Measurements from ENCODE around the gene RHEB. TPM values are rescaled to one million over a fixed set of nuclear protein-coding genes. Genes with fewer than 3 reads are reported as not detected.

RHEB gene
- total RNA-seq, 1 experiment from 2014 or later: 135 TPM

- DNase-seq (ENCODE audit: unreplicated experiment): no peak
- Mint-ChIP-seq H3K9me3 (ENCODE audit: unreplicated experiment) (no peaks in the 10 kb centered on the region), H3K4me3 (ENCODE audit: unreplicated experiment) (no peak overlapping the region), H3K36me3 (ENCODE audit: insufficient read depth, unreplicated experiment) (no peaks in the 10 kb centered on the region), H3K27ac (ENCODE audit: low read depth, unreplicated experiment) (no peak overlapping the region), H3K4me1 (ENCODE audit: insufficient read depth, unreplicated experiment) (peaks cover 4% of the 10 kb centered on the region), H3K27me3 (ENCODE audit: insufficient read depth, unreplicated experiment) (no peaks in the 10 kb centered on the region)
- BruUV-seq (replicated peaks): no TSS peak
- intact Hi-C loops (cut with micrococcal nuclease): no loop called here
- TF ChIP-seq, protein P1, sequence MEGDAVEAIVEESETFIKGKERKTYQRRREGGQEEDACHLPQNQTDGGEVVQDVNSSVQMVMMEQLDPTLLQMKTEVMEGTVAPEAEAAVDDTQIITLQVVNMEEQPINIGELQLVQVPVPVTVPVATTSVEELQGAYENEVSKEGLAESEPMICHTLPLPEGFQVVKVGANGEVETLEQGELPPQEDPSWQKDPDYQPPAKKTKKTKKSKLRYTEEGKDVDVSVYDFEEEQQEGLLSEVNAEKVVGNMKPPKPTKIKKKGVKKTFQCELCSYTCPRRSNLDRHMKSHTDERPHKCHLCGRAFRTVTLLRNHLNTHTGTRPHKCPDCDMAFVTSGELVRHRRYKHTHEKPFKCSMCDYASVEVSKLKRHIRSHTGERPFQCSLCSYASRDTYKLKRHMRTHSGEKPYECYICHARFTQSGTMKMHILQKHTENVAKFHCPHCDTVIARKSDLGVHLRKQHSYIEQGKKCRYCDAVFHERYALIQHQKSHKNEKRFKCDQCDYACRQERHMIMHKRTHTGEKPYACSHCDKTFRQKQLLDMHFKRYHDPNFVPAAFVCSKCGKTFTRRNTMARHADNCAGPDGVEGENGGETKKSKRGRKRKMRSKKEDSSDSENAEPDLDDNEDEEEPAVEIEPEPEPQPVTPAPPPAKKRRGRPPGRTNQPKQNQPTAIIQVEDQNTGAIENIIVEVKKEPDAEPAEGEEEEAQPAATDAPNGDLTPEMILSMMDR (IDR thresholded peaks at IDR 0.05; ENCODE audit: unreplicated experiment): no peak
- ChIA-PET POLR2A (no interaction called here), CTCF (interaction anchor here (9.0 kb wide), 1 partner anchor 76 kb away, joined by 222 read pairs; no protein-coding TSS in a partner anchor)
These were observed 73.3 kb downstream of the RHEB start for GRCh38 chr7:151446412-151446811.

GRCh38 chr7:151444632-151445031 is 75.1 kb downstream of the RHEB start:
- Mint-ChIP-seq H3K9me3 (ENCODE audit: unreplicated experiment) (no peaks in the 10 kb centered on the region), H3K27ac (ENCODE audit: low read depth, unreplicated experiment) (no peak overlapping the region), H3K4me1 (ENCODE audit: insufficient read depth, unreplicated experiment) (peaks cover 7% of the 10 kb centered on the region), H3K36me3 (ENCODE audit: insufficient read depth, unreplicated experiment) (no peaks in the 10 kb centered on the region), H3K27me3 (ENCODE audit: insufficient read depth, unreplicated experiment) (peaks cover 10% of the 10 kb centered on the region), H3K4me3 (ENCODE audit: unreplicated experiment) (no peak overlapping the region)
- DNase-seq (ENCODE audit: unreplicated experiment): no peak
- TF ChIP-seq, protein P1 (IDR thresholded peaks at IDR 0.05; ENCODE audit: unreplicated experiment): no peak
- POLR2A ChIA-PET: no interaction called here
- CTCF ChIA-PET: interaction anchor here (0.6 to 9.0 kb wide), 6 partner anchors 9 to 746 kb away, joined by 3 to 222 read pairs (median 4); no protein-coding TSS in a partner anchor
- intact Hi-C loops (cut with micrococcal nuclease): no loop called here
- no TSS peak for BruUV-seq (replicated peaks)

DNA sequence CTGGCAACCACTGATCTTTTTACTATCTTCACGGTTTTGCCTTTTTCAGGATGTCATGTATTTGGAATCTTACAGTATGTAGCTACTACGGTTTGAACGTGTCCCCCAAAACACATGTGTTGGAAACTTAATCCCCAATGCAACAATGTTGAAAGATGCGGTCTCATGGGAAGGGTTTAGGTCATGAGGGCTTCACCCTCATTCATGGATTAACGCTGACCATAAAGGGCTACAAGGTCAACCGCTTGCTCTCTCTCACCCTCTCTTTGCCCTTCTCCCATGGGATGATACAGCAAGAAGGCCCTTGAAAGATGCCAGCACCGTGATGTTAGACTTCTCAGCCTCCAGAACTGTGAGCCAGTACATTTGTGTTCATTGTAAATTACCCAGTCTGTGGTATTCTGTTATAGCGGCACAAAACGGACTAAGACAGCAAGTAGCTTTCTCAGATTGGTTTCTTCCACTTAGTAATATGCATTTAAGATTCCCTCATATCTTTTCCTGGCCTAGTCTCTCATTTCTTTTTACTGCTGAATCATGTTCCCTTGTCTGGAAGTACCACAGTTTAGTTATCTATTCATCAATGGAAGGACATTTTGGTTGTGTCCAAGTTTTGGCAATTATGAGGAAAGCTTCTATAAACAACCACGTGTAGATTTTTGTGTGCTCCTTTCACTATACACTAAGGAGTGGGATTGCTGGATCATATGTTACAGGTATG is 76.8 kb downstream of the RHEB start:
- Mint-ChIP-seq H3K27ac (ENCODE audit: low read depth, unreplicated experiment) (no peak overlapping the region), H3K27me3 (ENCODE audit: insufficient read depth, unreplicated experiment) (peaks cover 10% of the 10 kb centered on the region)

GRCh38 chr7:151440799-151441445 is 78.8 kb downstream of the RHEB start:
- Mint-ChIP-seq H3K36me3 (ENCODE audit: insufficient read depth, unreplicated experiment) (no peaks in the 10 kb centered on the region), H3K27ac (ENCODE audit: low read depth, unreplicated experiment) (no peak overlapping the region), H3K27me3 (ENCODE audit: insufficient read depth, unreplicated experiment) (peaks cover 10% of the 10 kb centered on the region), H3K4me1 (ENCODE audit: insufficient read depth, unreplicated experiment) (peaks cover 7% of the 10 kb centered on the region), H3K4me3 (ENCODE audit: unreplicated experiment) (no peak overlapping the region), H3K9me3 (ENCODE audit: unreplicated experiment) (no peaks in the 10 kb centered on the region)
- ChIA-PET POLR2A (interaction anchor here (0.7 kb wide), 1 partner anchor 16 kb away, joined by 3 read pairs; no protein-coding TSS in a partner anchor), CTCF (interaction anchor here (0.8 to 4.2 kb wide), 2 partner anchors 8 to 22 kb away, joined by 3 to 24 read pairs; no protein-coding TSS in a partner anchor)
- BruUV-seq (replicated peaks): no TSS peak
- intact Hi-C loops (cut with micrococcal nuclease): no loop called here
- DNase-seq (ENCODE audit: unreplicated experiment): no peak
- TF ChIP-seq, protein P1 (IDR thresholded peaks at IDR 0.05; ENCODE audit: unreplicated experiment): no peak

More for the DNA sequence above, 76.8 kb downstream of the RHEB start:
- POLR2A ChIA-PET: interaction anchor here (1.0 to 1.2 kb wide), 2 partner anchors 17 to 63 kb away, joined by 3 read pairs; no protein-coding TSS in a partner anchor
- Mint-ChIP-seq H3K4me1 (ENCODE audit: insufficient read depth, unreplicated experiment) (peaks cover 7% of the 10 kb centered on the region), H3K9me3 (ENCODE audit: unreplicated experiment) (no peaks in the 10 kb centered on the region), H3K4me3 (ENCODE audit: unreplicated experiment) (no peak overlapping the region), H3K36me3 (ENCODE audit: insufficient read depth, unreplicated experiment) (no peaks in the 10 kb centered on the region)
- no peak for DNase-seq (ENCODE audit: unreplicated experiment)
- TF ChIP-seq, protein P1 (IDR thresholded peaks at IDR 0.05; ENCODE audit: unreplicated experiment): no peak
- intact Hi-C loops (cut with micrococcal nuclease): no loop called here
- no TSS peak for BruUV-seq (replicated peaks)
- CTCF ChIA-PET: interaction anchor here (0.6 to 9.0 kb wide), 5 partner anchors 73 to 139 kb away, joined by 3 to 222 read pairs (median 3); no protein-coding TSS in a partner anchor
